ENCODE measurements around the gene ST7. TPM values are rescaled to one million over a fixed set of nuclear protein-coding genes. Genes with fewer than 3 reads are reported as not detected.
A peak's percentile ranks its signal among the peaks of the same experiment; 100 is the strongest.
"Not testable (repeated sequence)": the region's sequence is repeated elsewhere in the genome, so short reads cannot be mapped to it uniquely, and the experiment has no call there.

The ST7 gene
- total and polyA plus RNA-seq, 2 experiments from 2014 or later, result 9.9 to 18.3 TPM

- peaks cover 38% of the 10 kb centered on the region for H3K4me1 ChIP-seq (ENCODE audit: insufficient read depth)
- no peak overlapping the region for H3K4me3 Mint-ChIP-seq
These were observed 4.6 kb downstream of the ST7 start for GRCh38 chr7:116957874-116958273.

GRCh38 chr7:116961966-116962673 is 8.8 kb downstream of the ST7 start:
- peaks cover 93% of the 10 kb centered on the region for H3K79me2 ChIP-seq (replicated peaks; ENCODE audit: insufficient read depth)
- not testable (repeated sequence) for H3K9me2 ChIP-seq (ENCODE audit: insufficient read depth); H4K20me1 ChIP-seq (replicated peaks; ENCODE audit: insufficient read depth); H3K27ac ChIP-seq (ENCODE audit: low read depth); H3K36me3 Mint-ChIP-seq (ENCODE audit: low read depth); H3K9me3 Mint-ChIP-seq; H3F3A ChIP-seq (replicated peaks; ENCODE audit: low read depth); H3K4me3 Mint-ChIP-seq; H3K27me3 Mint-ChIP-seq (ENCODE audit: insufficient read depth, low read depth, poor library complexity); H2AFZ ChIP-seq; H3K36me3 ChIP-seq (ENCODE audit: insufficient read depth); DNase-seq (ENCODE audit: low spot score); ATAC-seq; H3K4me2 ChIP-seq; H3K27me3 ChIP-seq (ENCODE audit: insufficient read depth); H3K4me3 ChIP-seq; H3K27ac Mint-ChIP-seq
- peaks cover 18% of the 10 kb centered on the region for H3K4me1 ChIP-seq (ENCODE audit: insufficient read depth)
- H3K4me1 Mint-ChIP-seq, result peaks cover 16% of the 10 kb centered on the region

More at GRCh38 chr7:116957874-116958273, 4.6 kb downstream of the ST7 start:
- Histone ChIP-seq H3K27ac (ENCODE audit: low read depth) (0 out of 2 replicates have a peak overlapping the region, but pooled peaks have one; percentile 45), H3K27me3 (ENCODE audit: insufficient read depth) (no peaks in the 10 kb centered on the region), H3K4me2 (peak overlapping the region; percentile 54), H3K36me3 (ENCODE audit: insufficient read depth) (no peaks in the 10 kb centered on the region), H3K9me2 (ENCODE audit: insufficient read depth) (no peaks in the 10 kb centered on the region), H4K20me1 (replicated peaks; ENCODE audit: insufficient read depth) (no peaks in the 10 kb centered on the region; the same call in 1 of the 2 replicates), H3F3A (replicated peaks; ENCODE audit: low read depth) (no peaks in the 10 kb centered on the region), H3K4me3 (no peak overlapping the region), H3K79me2 (replicated peaks; ENCODE audit: insufficient read depth) (peaks cover 80% of the 10 kb centered on the region), H2AFZ (no peak overlapping the region)
- Mint-ChIP-seq H3K4me1 (peaks cover 38% of the 10 kb centered on the region), H3K9me3 (no peaks in the 10 kb centered on the region), H3K36me3 (ENCODE audit: low read depth) (peaks cover 6% of the 10 kb centered on the region; the same call in 2 of the 3 replicates), H3K27ac (no peak overlapping the region), H3K27me3 (ENCODE audit: insufficient read depth, low read depth, poor library complexity) (peaks cover 4% of the 10 kb centered on the region)
- DNase-seq (ENCODE audit: low spot score) (no peak), ATAC-seq (no peak)
- no peak for TF ChIP-seq ETS1 (IDR thresholded peaks at IDR 0.05)
- no peak for TF ChIP-seq NANOG (IDR thresholded peaks at IDR 0.05; ENCODE audit: borderline replicate concordance)
- no peak for TF ChIP-seq CREB1 (CRISPR knock-in tag; IDR thresholded peaks at IDR 0.05; ENCODE audit: low read depth)
- TF ChIP-seq POLR2AphosphoS5 (IDR thresholded peaks at IDR 0.05; ENCODE audit: low read depth), result no peak
- TF ChIP-seq REST (IDR thresholded peaks at IDR 0.05; ENCODE audit: unreplicated experiment), result no peak
